Erythroblast (primary cell): Measurements from ENCODE around the gene DHRSX.

Experiments
- GATA1 ChIP-seq: IDR thresholded peaks from 2 replicates; pipeline ENCODE4 v1.6.1; 2011; ENCODE audit warnings: low read depth, mild to moderate bottlenecking, control low read depth, low read length, moderate library complexity
- POLR2A ChIP-seq: IDR thresholded peaks from 2 replicates; pipeline ENCODE4 v1.6.1; 2011; ENCODE audit warnings: mild to moderate bottlenecking, low read length

GRCh38 chrX:2539586-2539985, 38.8 kb upstream of the DHRSX start:
- TF ChIP-seq POLR2A (no peak), GATA1 (no peak)
